Right atrium auricular region (tissue), 2 donors: ENCODE data around the gene RASSF4. TPM values are rescaled to one million over a fixed set of nuclear protein-coding genes. Genes with fewer than 3 reads are reported as not detected.

Experiments
- DNase-seq: peaks from one replicate; pipeline ENCODE4 v3.0.0-alpha.2; 2019; ENCODE audit warnings: low spot score
- H3K27ac ChIP-seq, 2 donors: fragments of 200-600 bp; sonication (generic); 1 replicate in 1 of 2; 2 replicates in 1 of 2; pipeline ENCODE4 v1.5.1; 2016 to 2019
- H3K27me3 ChIP-seq, 2 donors: fragments of 200-600 bp; sonication (generic); one replicate each; pipeline versions ENCODE4 v1.5.1 to v1.6.0; 2017 to 2019
- H3K36me3 ChIP-seq: fragments of 200-600 bp; sonication (generic); one replicate; pipeline ENCODE4 v1.5.1; 2016
- H3K4me1 ChIP-seq, 2 donors: fragments of 200-600 bp; sonication (generic); one replicate each; pipeline versions ENCODE4 v1.5.1 to v1.6.0; 2017 to 2019
- H3K4me3 ChIP-seq, 2 donors: fragments of 200-600 bp; sonication (generic); 1 replicate in 1 of 2; 2 replicates in 1 of 2; pipeline ENCODE4 v1.5.1; 2017 to 2019; ENCODE audit warnings: mild to moderate bottlenecking in 1 of 2, moderate library complexity in 1 of 2
- H3K9me3 ChIP-seq, 2 donors: fragments of 200-600 bp; sonication (generic); one replicate each; pipeline ENCODE4 v1.5.1; 2019
- CTCF ChIP-seq, 2 donors: fragments of 200-600 bp; sonication (generic); IDR thresholded peaks; one replicate each; pipeline ENCODE4 v1.5.1; 2019; ENCODE audit warnings: antibody characterized with exemption in 2 of 2
- total RNA-seq, 2 donors: library from RNA; depleted of rRNA; stranded (reverse); fragments of >200 nt; gene quantifications; one replicate each; pipeline ENCODE4 v1.1.0, GENCODE V29; 2016

RASSF4 gene
- total RNA-seq, 2 donors from 2014 or later = 43.3 to 43.4 TPM

GRCh38 chr10:44978213-44978569 lies 18.6 kb downstream of the RASSF4 start:
- DNase-seq = no peak
- Histone ChIP-seq H3K36me3 (peaks cover 35% of the 10 kb centered on the region), H3K9me3 (no peaks in the 10 kb centered on the region), H3K4me1 (peaks cover 0 to 100% of the 10 kb centered on the region in 2 donors), H3K27me3 (no peaks in the 10 kb centered on the region), H3K4me3 (peak overlapping the region; percentile 60 to 65), H3K27ac (peak overlapping the region; percentile 91 to 96)
- no peak for TF ChIP-seq CTCF (IDR thresholded peaks at IDR 0.05)

GRCh38 chr10:44978570-44979280 lies 19.1 kb downstream of the RASSF4 start, which contains the start of gene DEPP1:
TSS of gene DEPP1 (minus strand) at chr10:44978809. CDS start at chr10:44978030, 779 bp downstream.
- peak in 1 of 2 donors; percentile 22 for TF ChIP-seq CTCF (IDR thresholded peaks at IDR 0.05)
- H3K27me3 ChIP-seq = no peaks in the 10 kb centered on the region
- peak within 1 kb of the TSS; percentile 91 to 96 for H3K27ac ChIP-seq
- peak; percentile 96 for DNase-seq
- peaks cover 40% of the 10 kb centered on the region for H3K36me3 ChIP-seq
- H3K9me3 ChIP-seq = no peaks in the 10 kb centered on the region
- peaks cover 0 to 100% of the 10 kb centered on the region in 2 donors for H3K4me1 ChIP-seq
- H3K4me3 ChIP-seq = peak within 1 kb of the TSS; percentile 60 to 65

- peaks cover 48% of the 10 kb centered on the region for H3K36me3 ChIP-seq
- no peaks in the 10 kb centered on the region for H3K27me3 ChIP-seq
- H3K27ac ChIP-seq = peak overlapping the region; percentile 91 to 96
- H3K4me3 ChIP-seq = no peak overlapping the region
- TF ChIP-seq CTCF (IDR thresholded peaks at IDR 0.05) = no peak
- peaks cover 0 to 100% of the 10 kb centered on the region in 2 donors for H3K4me1 ChIP-seq
- DNase-seq = no peak
- H3K9me3 ChIP-seq = no peaks in the 10 kb centered on the region
Observed at GRCh38 chr10:44979281-44980191, 19.9 kb downstream of the RASSF4 start.

- H3K27me3 ChIP-seq = no peaks in the 10 kb centered on the region
- H3K4me1 ChIP-seq = peaks cover 0 to 100% of the 10 kb centered on the region in 2 donors
- H3K36me3 ChIP-seq = peaks cover 57% of the 10 kb centered on the region
- no peak for DNase-seq
- TF ChIP-seq CTCF (IDR thresholded peaks at IDR 0.05) = no peak
- H3K27ac ChIP-seq = peak overlapping the region; percentile 91 to 96
- no peak overlapping the region for H3K4me3 ChIP-seq
- no peaks in the 10 kb centered on the region for H3K9me3 ChIP-seq
Observed at GRCh38 chr10:44980309-44981171, 20.9 kb downstream of the RASSF4 start.
